Right lobe of liver (tissue), 4 donors: ENCODE results near the gene RGS3.

ENCODE experiments used
- POLR2A ChIP-seq: fragments of 450-650 bp; IDR thresholded peaks from one replicate; pipeline ENCODE4 v1.6.1; 2017; ENCODE audit warnings: antibody characterized with exemption, mild to moderate bottlenecking
- TF ChIP-seq, protein P1 (sequence below), 4 donors: fragments of 200-600 bp in 3 of 4; fragments of 450-650 bp in 1 of 4; IDR thresholded peaks; one replicate each; pipeline versions ENCODE4 v1.5.1 to v1.8.0; 2016 to 2022; ENCODE audit warnings: antibody characterized with exemption in 4 of 4, mild to moderate bottlenecking in 2 of 4
- donor health status: DM: no; HTN: no; CAD: no.
- donor health status: DM: no; HTN: no; CAD: no.
- donor health status: DM: no; HTN: yes; CAD: no.

DNA sequence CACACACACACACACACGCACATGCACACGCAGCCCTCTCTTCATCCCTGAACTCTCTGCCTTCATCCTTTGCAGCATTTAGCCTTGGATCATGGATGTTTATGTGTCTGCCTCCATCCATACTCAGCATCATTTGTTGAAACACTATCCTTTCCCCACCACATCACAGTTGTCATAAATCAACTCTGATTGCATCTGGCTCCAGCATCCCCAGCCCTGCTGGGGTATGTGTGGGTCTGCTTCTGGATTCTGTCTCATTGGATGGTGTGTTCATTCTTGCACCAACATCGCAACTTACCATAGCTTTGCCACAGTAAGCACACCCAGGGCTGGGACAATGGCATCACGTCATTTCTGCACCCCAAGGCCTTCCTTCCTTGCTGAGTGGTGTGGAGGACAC is 175.4 kb downstream of the RGS3 start:
- TF ChIP-seq, protein P1, sequence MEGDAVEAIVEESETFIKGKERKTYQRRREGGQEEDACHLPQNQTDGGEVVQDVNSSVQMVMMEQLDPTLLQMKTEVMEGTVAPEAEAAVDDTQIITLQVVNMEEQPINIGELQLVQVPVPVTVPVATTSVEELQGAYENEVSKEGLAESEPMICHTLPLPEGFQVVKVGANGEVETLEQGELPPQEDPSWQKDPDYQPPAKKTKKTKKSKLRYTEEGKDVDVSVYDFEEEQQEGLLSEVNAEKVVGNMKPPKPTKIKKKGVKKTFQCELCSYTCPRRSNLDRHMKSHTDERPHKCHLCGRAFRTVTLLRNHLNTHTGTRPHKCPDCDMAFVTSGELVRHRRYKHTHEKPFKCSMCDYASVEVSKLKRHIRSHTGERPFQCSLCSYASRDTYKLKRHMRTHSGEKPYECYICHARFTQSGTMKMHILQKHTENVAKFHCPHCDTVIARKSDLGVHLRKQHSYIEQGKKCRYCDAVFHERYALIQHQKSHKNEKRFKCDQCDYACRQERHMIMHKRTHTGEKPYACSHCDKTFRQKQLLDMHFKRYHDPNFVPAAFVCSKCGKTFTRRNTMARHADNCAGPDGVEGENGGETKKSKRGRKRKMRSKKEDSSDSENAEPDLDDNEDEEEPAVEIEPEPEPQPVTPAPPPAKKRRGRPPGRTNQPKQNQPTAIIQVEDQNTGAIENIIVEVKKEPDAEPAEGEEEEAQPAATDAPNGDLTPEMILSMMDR (IDR thresholded peaks at IDR 0.05): no peak
- TF ChIP-seq POLR2A: no peak
